ENCODE results near the gene PARP16.

DNA sequence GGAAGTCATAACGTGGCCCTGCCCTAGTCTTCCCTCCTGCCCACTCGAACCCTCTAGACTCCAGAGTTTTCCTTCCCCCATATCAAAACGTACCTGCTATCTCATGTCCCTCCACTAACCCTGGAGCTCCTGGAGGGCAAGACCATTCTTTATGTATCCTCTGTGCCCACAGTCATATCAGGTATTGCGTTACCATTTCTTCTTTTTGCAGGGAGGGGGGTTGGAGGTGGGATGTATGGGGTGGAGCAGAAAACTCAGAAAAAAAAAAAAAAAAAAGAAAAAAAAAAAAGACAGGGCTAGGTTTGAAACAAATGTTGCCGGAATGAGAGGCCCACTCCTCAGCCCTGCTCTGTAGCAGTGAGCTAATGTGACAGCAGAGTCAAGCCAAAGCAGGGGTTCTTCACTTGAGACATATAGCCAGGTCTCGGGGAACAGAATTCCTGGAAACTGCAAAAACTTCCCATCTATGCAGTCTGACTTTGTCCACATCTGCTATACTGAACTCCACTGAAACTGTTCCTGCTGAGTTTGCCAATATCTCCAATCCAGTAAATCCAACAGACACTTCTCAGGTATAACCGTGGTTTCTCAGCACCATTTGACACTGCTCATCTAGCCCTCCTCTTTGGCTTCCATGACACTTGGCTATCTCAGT is 31.1 kb downstream of the PARP16 start:
- TF ChIP-seq, protein P1, sequence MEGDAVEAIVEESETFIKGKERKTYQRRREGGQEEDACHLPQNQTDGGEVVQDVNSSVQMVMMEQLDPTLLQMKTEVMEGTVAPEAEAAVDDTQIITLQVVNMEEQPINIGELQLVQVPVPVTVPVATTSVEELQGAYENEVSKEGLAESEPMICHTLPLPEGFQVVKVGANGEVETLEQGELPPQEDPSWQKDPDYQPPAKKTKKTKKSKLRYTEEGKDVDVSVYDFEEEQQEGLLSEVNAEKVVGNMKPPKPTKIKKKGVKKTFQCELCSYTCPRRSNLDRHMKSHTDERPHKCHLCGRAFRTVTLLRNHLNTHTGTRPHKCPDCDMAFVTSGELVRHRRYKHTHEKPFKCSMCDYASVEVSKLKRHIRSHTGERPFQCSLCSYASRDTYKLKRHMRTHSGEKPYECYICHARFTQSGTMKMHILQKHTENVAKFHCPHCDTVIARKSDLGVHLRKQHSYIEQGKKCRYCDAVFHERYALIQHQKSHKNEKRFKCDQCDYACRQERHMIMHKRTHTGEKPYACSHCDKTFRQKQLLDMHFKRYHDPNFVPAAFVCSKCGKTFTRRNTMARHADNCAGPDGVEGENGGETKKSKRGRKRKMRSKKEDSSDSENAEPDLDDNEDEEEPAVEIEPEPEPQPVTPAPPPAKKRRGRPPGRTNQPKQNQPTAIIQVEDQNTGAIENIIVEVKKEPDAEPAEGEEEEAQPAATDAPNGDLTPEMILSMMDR (conservative IDR thresholded peaks at IDR 0.05; ENCODE audit: low read length), result no peak
- no peak for TF ChIP-seq EZH2phosphoT487 (IDR thresholded peaks at IDR 0.05; ENCODE audit: borderline replicate concordance)

All from Loucy (cell line).